GM13976 (cell line): ENCODE data around the gene MEGF11.
A peak's percentile ranks its signal among the peaks of the same experiment; 100 is the strongest.

Experiments used
- DNase-seq: peaks from one replicate; pipeline ENCODE4 v3.0.0; 2012; ENCODE audit warnings: low spot score
- in situ Hi-C: fragments of 300-500 bp; cut with MboI; formaldehyde crosslinking; loops from one replicate; pipeline ENCODE4 v1.12.0; 2022; ENCODE audit warnings: low sequenced_read_pairs, mixed read lengths, inconsistent platforms; ENCODE audit not compliant: unreplicated experiment
- TF ChIP-seq, protein P1 (sequence below): IDR thresholded peaks from 2 replicates; pipeline ENCODE4 v1.5.1; 2012; ENCODE audit warnings: borderline replicate concordance, mild to moderate bottlenecking; ENCODE audit not compliant: insufficient read depth; ENCODE audit errors: extremely low read depth, missing control alignments, control extremely low read depth

Gene MEGF11

DNA sequence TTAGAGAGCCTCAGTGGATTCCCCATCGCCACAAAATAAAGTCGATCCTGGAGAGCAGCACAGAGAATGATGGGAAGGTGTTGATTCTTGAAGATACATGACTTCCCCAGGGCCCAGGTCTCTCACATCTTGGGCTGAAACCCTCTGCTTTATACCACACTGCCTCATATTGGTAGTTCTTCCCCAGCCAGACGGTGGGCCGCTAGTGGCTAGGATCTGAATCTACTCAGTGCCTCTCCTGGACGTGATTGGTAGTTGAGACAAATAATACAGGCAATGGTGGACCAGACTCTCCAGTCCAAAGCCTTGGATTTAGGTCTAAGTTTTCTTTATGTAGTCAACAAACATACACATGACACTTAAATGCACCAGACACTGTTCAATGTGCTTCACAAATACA, 334.6 kb downstream of the MEGF11 start:
- in situ Hi-C loops = no loop called here
- TF ChIP-seq, protein P1, sequence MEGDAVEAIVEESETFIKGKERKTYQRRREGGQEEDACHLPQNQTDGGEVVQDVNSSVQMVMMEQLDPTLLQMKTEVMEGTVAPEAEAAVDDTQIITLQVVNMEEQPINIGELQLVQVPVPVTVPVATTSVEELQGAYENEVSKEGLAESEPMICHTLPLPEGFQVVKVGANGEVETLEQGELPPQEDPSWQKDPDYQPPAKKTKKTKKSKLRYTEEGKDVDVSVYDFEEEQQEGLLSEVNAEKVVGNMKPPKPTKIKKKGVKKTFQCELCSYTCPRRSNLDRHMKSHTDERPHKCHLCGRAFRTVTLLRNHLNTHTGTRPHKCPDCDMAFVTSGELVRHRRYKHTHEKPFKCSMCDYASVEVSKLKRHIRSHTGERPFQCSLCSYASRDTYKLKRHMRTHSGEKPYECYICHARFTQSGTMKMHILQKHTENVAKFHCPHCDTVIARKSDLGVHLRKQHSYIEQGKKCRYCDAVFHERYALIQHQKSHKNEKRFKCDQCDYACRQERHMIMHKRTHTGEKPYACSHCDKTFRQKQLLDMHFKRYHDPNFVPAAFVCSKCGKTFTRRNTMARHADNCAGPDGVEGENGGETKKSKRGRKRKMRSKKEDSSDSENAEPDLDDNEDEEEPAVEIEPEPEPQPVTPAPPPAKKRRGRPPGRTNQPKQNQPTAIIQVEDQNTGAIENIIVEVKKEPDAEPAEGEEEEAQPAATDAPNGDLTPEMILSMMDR = no peak
- DNase-seq = no peak

DNA sequence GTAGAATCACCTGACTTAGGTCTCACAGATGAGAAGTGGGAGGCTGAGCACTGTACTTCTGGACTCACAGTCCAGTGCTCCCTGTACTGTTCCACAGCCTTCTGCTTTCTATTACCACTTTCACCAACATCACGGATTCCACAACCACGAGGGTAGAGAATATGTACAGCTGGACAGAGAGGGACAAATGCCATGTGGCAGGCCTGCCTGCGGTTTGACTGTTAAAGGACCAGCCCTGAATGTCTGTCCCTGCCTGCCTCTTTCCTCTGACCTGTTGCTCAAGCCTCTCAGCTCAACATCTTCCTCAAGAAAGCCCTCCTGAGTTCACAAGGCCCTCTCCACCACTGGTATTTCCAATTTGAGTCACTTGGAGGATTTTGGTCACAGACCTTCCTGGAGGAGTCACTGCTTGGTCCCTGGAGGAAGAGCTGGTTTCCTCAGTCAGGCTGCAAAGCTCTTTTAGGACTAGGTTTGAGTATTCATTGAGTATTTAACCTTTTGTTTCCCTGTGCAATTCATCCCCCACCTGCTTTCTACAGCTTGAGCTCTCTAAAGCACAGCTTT, 335.1 kb downstream of the MEGF11 start:
- TF ChIP-seq, protein P1 = no peak
- DNase-seq = no peak
- in situ Hi-C loops = no loop called here

GRCh38 chr15:65917936-65918335, 335.6 kb downstream of the MEGF11 start:
- DNase-seq = no peak
- in situ Hi-C loops = no loop called here
- TF ChIP-seq, protein P1 = no peak

DNA sequence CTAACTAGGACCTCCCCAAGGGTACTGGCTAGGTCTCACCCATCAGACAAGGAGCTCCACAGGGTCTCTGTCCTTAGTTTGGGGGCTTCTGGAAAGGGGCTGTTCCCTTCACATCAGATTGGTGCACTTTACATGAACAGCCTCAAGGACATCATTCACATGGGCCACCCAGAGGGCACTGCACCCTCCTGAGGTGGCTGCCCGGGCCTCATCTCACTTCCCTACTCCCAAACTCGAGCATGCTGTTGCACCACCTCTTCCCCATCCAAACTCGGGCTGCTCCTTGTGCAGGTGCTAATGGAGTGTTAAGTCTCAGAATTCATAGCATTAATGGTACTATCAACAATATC, 336.2 kb downstream of the MEGF11 start:
- in situ Hi-C loops = no loop called here
- no peak for DNase-seq
- TF ChIP-seq, protein P1 = no peak

- TF ChIP-seq, protein P1 = peak; percentile 92
- peak; percentile 87 for DNase-seq
- in situ Hi-C loops = no loop called here
Measured at GRCh38 chr15:65916664-65917406, 336.7 kb downstream of the MEGF11 start.

DNA sequence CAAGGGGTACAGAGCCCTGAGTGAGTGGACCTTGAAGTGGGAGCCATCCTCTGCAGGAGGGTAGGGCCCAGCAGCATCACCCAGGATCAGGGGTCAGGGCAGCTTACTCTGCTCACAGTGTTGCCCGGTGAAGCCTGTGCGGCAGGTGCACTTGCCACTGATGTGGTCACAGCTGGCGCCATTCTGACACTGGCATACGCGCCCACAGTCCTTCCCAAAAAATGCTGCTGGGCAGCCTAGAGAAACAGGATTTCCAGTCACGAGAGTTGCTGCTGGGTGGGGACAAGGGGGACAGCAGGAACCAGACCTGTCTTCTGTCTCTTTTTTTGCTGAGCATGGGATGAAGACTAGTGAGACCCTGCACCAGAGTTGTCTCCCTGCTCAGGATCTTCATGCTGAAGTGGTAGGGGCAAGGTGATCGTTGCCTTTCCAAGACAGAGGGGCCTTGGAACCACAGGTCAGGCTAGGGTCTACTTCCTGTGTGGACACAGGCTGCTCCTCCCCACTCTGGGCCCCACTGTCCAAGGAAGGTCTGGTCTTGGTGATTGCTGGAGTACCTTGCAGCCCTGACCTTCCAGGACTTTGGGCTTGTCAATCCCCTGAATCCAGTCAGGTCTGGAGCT, 337.4 kb downstream of the MEGF11 start:
- DNase-seq = no peak
- TF ChIP-seq, protein P1 = no peak
- in situ Hi-C loops = no loop called here
